SK-N-SH (cell line): ENCODE measurements around the gene KRTAP10-2. TPM values are rescaled to one million over a fixed set of nuclear protein-coding genes. Genes with fewer than 3 reads are reported as not detected.

ENCODE experiments used
- CTCF ChIA-PET: fragments of 300-600, 350-600 bp; formaldehyde crosslinking; extraction: SDS; loops from one replicate; lab custom pipeline; 2021; lab: Yijun Ruan, JAX
- POLR2A ChIA-PET: fragments of 350-600 bp; sonication (Branson Sonifier 250); formaldehyde crosslinking; extraction: SDS; loops from one replicate; lab custom pipeline; 2020; ENCODE audit warnings: antibody characterized with exemption, inconsistent platforms; lab: Yijun Ruan, JAX
- DNase-seq: peaks from one replicate; pipeline ENCODE4 v3.0.0; 2012
- H2AFZ ChIP-seq: fragments of 200-600 bp; sonication (generic); 2 replicates; pipeline ENCODE4 v1.8.1; 2016; ENCODE audit warnings: antibody characterized with exemption, mild to moderate bottlenecking, low read depth
- H3F3A ChIP-seq: fragments of 200-600 bp; sonication (generic); replicated peaks from 2 replicates; pipeline ENCODE3; 2016; ENCODE audit warnings: antibody characterized with exemption, mild to moderate bottlenecking; ENCODE audit not compliant: insufficient read depth
- H3K27ac ChIP-seq, 2 experiments: fragments of 200-500 bp in 1 of 2; fragments of 200-600 bp in 1 of 2; sonication (Bioruptor generic) in 1 of 2; sonication (generic), shearing (Covaris generic) in 1 of 2; 2 replicates each; pipeline versions ENCODE4 v1.5.1 to v1.6.1; 2014 to 2016; ENCODE audit warnings: low read depth in 2 of 2, inconsistent platforms in 1 of 2, low read length in 1 of 2, mild to moderate bottlenecking in 1 of 2, mixed read lengths in 1 of 2
- H3K27me3 ChIP-seq: fragments of 200-600 bp; sonication (generic), shearing (Covaris generic); 2 replicates; pipeline ENCODE4 v1.6.1; 2016; ENCODE audit warnings: mixed run types; ENCODE audit not compliant: insufficient read depth
- H3K36me3 ChIP-seq, 2 experiments: fragments of 200-500 bp in 1 of 2; fragments of 200-600 bp in 1 of 2; sonication (Bioruptor generic) in 1 of 2; sonication (generic) in 1 of 2; replicated peaks in 1 of 2; 2 replicates each; pipeline versions ENCODE3 to v1.5.1; 2014 to 2016; ENCODE audit warnings: low read length in 1 of 2, mild to moderate bottlenecking in 1 of 2; ENCODE audit not compliant: insufficient read depth in 2 of 2, control insufficient read depth in 1 of 2
- H3K4me1 ChIP-seq, 2 experiments: fragments of 200-500 bp in 1 of 2; fragments of 200-600 bp in 1 of 2; sonication (Bioruptor generic) in 1 of 2; sonication (generic), shearing (Covaris generic) in 1 of 2; 2 replicates each; pipeline versions ENCODE4 v1.5.1 to v1.6.1; 2014 to 2016; ENCODE audit warnings: low read depth in 1 of 2, low read length in 1 of 2, mixed run types in 1 of 2; ENCODE audit not compliant: insufficient read depth in 2 of 2, control insufficient read depth in 1 of 2
- H3K4me2 ChIP-seq: fragments of 200-600 bp; sonication (generic), shearing (Covaris generic); 2 replicates; pipeline ENCODE4 v1.6.1; 2017; ENCODE audit warnings: mixed run types
- H3K4me3 ChIP-seq, 2 experiments: fragments of 200-500 bp in 1 of 2; fragments of 200-600 bp in 1 of 2; sonication (Bioruptor generic) in 1 of 2; sonication (generic), shearing (Covaris generic) in 1 of 2; 2 replicates each; pipeline versions ENCODE4 v1.5.1 to v1.8.1; 2014 to 2016; ENCODE audit warnings: low read depth in 2 of 2, inconsistent platforms in 1 of 2, low read length in 1 of 2, mild to moderate bottlenecking in 1 of 2, mixed read lengths in 1 of 2, moderate library complexity in 1 of 2
- H3K79me2 ChIP-seq: fragments of 200-600 bp; sonication (generic); 2 replicates; pipeline ENCODE4 v1.8.1; 2017; ENCODE audit warnings: mild to moderate bottlenecking; ENCODE audit not compliant: insufficient read depth
- H3K9ac ChIP-seq: fragments of 200-600 bp; sonication (generic); 2 replicates; pipeline ENCODE4 v1.6.1; 2017; ENCODE audit warnings: mixed run types
- H3K9me2 ChIP-seq: fragments of 200-600 bp; sonication (generic); 2 replicates; pipeline ENCODE4 v1.6.1; 2017; ENCODE audit warnings: mixed run types
- H3K9me3 ChIP-seq: fragments of 200-600 bp; sonication (generic); 2 replicates; pipeline ENCODE4 v1.6.1; 2017; ENCODE audit warnings: mixed run types, mild to moderate bottlenecking, moderate library complexity
- H4K20me1 ChIP-seq: fragments of 200-600 bp; sonication (generic); 2 replicates; pipeline ENCODE4 v1.6.1; 2017; ENCODE audit warnings: mild to moderate bottlenecking, mixed run types; ENCODE audit not compliant: insufficient read depth
- CHD2 ChIP-seq: fragments of 150-350 bp; IDR thresholded peaks from 2 replicates; pipeline ENCODE4 v1.6.1; 2018; ENCODE audit warnings: low read length; ENCODE audit not compliant: partially characterized antibody
- ELF1 ChIP-seq: IDR thresholded peaks from 2 replicates; pipeline ENCODE4 v1.4.0; 2012
- EZH2phosphoT487 ChIP-seq: fragments of 200-600 bp; sonication (generic); IDR thresholded peaks from 2 replicates; pipeline ENCODE4 v1.6.1; 2017; ENCODE audit warnings: low read depth, mixed run types, mild to moderate bottlenecking, antibody characterized with exemption, moderate library complexity, borderline replicate concordance
- FOXM1 ChIP-seq: IDR thresholded peaks from 2 replicates; pipeline ENCODE4 v1.4.0; 2012; ENCODE audit warnings: low read depth, mild to moderate bottlenecking
- GABPA ChIP-seq: IDR thresholded peaks from 2 replicates; pipeline ENCODE4 v1.4.0; 2012; ENCODE audit warnings: low read depth, mild to moderate bottlenecking
- GATA2 ChIP-seq: sonication (generic); formaldehyde crosslinking; IDR thresholded peaks from 2 replicates; pipeline ENCODE4 v1.5.0; 2020; ENCODE audit warnings: mild to moderate bottlenecking, missing genetic modification reagents
- JUND ChIP-seq: IDR thresholded peaks from 2 replicates; pipeline ENCODE4 v1.4.0; 2012
- NFIC ChIP-seq: IDR thresholded peaks from 2 replicates; pipeline ENCODE4 v1.4.0; 2012; ENCODE audit warnings: borderline replicate concordance
- NRF1 ChIP-seq: IDR thresholded peaks from 2 replicates; pipeline ENCODE4 v1.6.1; 2012; ENCODE audit warnings: low read depth, mild to moderate bottlenecking, low read length
- POLR2AphosphoS5 ChIP-seq: IDR thresholded peaks from 2 replicates; pipeline ENCODE4 v1.6.1; 2012; ENCODE audit warnings: low read depth, low read length
- RAD21 ChIP-seq: IDR thresholded peaks from 2 replicates; pipeline ENCODE4 v1.6.1; 2012; ENCODE audit warnings: mild to moderate bottlenecking, low read length
- RCOR1 ChIP-seq: fragments of 150-350 bp; IDR thresholded peaks from 2 replicates; pipeline ENCODE4 v1.6.1; 2017; ENCODE audit warnings: antibody characterized with exemption, low read length
- SIN3A ChIP-seq: IDR thresholded peaks from 2 replicates; pipeline ENCODE4 v1.6.1; 2012; ENCODE audit warnings: low read depth, mild to moderate bottlenecking, low read length, moderate library complexity, borderline replicate concordance
- TAF1 ChIP-seq: IDR thresholded peaks from 2 replicates; pipeline ENCODE4 v1.6.1; 2012; ENCODE audit warnings: low read depth, mild to moderate bottlenecking, low read length, moderate library complexity, borderline replicate concordance
- TCF12 ChIP-seq: IDR thresholded peaks from 2 replicates; pipeline ENCODE4 v1.4.0; 2012
- YY1 ChIP-seq: IDR thresholded peaks from 2 replicates; pipeline ENCODE4 v1.4.0; 2012; ENCODE audit warnings: low read depth, mild to moderate bottlenecking
- WGBS: methylation state at CpG from one replicate; pipeline ENCODE4 v1.1.6; 2017; ENCODE audit warnings: low lambda C conversion rate; 5-methylcytosine and 5-hydroxymethylcytosine counted together
- polyA plus RNA-seq, 3 experiments: library from polyadenylated mRNA; depleted of rRNA; stranded (reverse); fragments of >200 nt; gene quantifications; 2 replicates each; pipeline ENCODE4 v1.2.3, GENCODE V29; 2012
- TF ChIP-seq, protein P1 (sequence below): fragments of 200-600 bp; sonication (generic); IDR thresholded peaks from 2 replicates; pipeline ENCODE4 v1.6.1; 2017; ENCODE audit warnings: antibody characterized with exemption, mild to moderate bottlenecking, moderate library complexity
- TF ChIP-seq, protein P2 (sequence below): IDR thresholded peaks from 2 replicates; pipeline ENCODE4 v1.4.0; 2012; ENCODE audit warnings: low read depth, borderline replicate concordance
- TF ChIP-seq, protein P3 (sequence below): fragments of 150-350 bp; IDR thresholded peaks from 2 replicates; pipeline ENCODE4 v1.6.1; 2017; ENCODE audit warnings: antibody characterized with exemption, low read length, low read depth, borderline replicate concordance
- TF ChIP-seq, protein P4 (sequence below): IDR thresholded peaks from 2 replicates; pipeline ENCODE4; 2012
- TF ChIP-seq, protein P5 (sequence below): fragments of 150-350 bp; IDR thresholded peaks from 2 replicates; pipeline ENCODE4 v1.6.1; 2016; ENCODE audit warnings: mild to moderate bottlenecking, low read depth, low read length

Gene KRTAP10-2
- polyA plus RNA-seq, 1 of the 3 experiments (the other 2 are of a cell fraction), result not detected

DNA sequence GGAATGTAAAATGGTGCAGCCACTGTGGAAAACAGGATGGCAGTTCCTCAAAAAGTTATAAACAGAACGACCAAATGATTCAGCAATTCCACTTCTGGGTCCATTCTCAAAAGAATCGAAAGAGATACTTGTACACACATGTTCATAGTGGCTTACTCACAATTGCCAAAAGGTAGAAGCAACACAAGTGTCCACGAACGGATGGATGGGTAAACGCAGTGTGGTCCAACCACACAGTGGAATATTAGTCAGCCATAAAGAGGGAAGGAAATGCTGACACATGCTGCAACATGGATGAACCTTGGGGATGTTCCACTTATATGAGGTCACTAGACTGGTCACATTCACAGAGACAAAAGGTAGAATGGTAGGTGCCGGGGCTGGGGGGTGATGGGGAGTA, 16.6 kb downstream of the KRTAP10-2 start:
- H3F3A ChIP-seq, result no peaks in the 10 kb centered on the region
- POLR2A ChIA-PET, result no interaction called here
- no peak overlapping the region for H3K4me3 ChIP-seq
- no peak overlapping the region for H3K27ac ChIP-seq
- TF ChIP-seq RAD21, result no peak
- TF ChIP-seq YY1, result no peak
- TF ChIP-seq, protein P1, sequence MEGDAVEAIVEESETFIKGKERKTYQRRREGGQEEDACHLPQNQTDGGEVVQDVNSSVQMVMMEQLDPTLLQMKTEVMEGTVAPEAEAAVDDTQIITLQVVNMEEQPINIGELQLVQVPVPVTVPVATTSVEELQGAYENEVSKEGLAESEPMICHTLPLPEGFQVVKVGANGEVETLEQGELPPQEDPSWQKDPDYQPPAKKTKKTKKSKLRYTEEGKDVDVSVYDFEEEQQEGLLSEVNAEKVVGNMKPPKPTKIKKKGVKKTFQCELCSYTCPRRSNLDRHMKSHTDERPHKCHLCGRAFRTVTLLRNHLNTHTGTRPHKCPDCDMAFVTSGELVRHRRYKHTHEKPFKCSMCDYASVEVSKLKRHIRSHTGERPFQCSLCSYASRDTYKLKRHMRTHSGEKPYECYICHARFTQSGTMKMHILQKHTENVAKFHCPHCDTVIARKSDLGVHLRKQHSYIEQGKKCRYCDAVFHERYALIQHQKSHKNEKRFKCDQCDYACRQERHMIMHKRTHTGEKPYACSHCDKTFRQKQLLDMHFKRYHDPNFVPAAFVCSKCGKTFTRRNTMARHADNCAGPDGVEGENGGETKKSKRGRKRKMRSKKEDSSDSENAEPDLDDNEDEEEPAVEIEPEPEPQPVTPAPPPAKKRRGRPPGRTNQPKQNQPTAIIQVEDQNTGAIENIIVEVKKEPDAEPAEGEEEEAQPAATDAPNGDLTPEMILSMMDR, result no peak
- TF ChIP-seq NRF1, result no peak
- TF ChIP-seq EZH2phosphoT487, result no peak
- no peak for TF ChIP-seq TAF1
- TF ChIP-seq, all 33 proteins: peak for 0
- Histone ChIP-seq H3K4me1 (no peaks in the 10 kb centered on the region; a peak in 1 of 4 replicates), H3K27me3 (peaks cover 35% of the 10 kb centered on the region; the same call in 1 of the 2 replicates), H3K9me3 (no peaks in the 10 kb centered on the region), H3K9ac (no peak overlapping the region), H3K79me2 (no peaks in the 10 kb centered on the region), H3K9me2 (no peaks in the 10 kb centered on the region), H3K4me2 (no peak overlapping the region), H4K20me1 (no peaks in the 10 kb centered on the region), H3K36me3 (no peaks in the 10 kb centered on the region), H2AFZ (no peak overlapping the region)
- 59% methylated on average over 6 of the region's 6 CpGs for WGBS
- CTCF ChIA-PET, result interaction anchor here (1.3 kb wide), 1 partner anchor 265 kb away, joined by 3 read pairs; no protein-coding TSS in a partner anchor
- DNase-seq, result no peak

DNA sequence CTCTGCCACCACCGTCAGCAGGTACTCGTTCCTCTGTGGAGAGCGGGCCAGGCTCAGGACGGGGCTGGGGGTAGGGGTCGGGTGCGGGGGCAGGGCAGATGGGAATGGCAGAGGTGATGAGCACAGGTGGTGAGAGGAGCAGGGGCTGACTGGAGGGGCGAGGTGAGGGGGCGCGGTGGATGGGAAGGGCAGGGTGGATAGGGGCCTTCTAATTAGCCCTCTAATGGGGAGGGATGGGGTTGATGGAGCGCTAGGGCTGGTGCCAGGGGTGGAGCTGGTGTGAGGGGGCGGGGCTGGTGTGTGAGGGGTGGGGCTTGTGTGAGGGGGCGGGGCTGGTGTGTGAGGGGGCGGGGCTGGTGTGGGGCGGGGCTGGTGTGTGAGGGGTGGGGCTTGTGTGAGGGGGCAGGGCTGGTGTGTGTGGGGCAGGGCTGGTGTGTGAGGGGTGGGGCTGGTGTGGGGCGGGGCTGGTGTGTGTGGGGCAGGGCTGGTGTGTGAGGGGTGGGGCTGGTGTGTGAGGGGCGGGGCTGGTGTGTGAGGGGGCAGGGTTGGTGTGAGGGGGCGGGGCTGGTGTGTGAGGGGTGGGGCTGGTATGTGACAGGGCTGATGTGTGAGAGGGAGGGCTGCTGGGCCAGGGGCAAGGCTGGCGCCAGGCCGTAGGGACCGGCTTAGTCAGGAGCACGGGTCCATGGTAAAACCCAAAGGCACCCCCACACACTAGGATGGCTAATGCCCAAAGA, 17.2 kb downstream of the KRTAP10-2 start:
- Histone ChIP-seq H3K4me3 (no peak overlapping the region), H4K20me1 (no peaks in the 10 kb centered on the region), H3K4me1 (no peaks in the 10 kb centered on the region; a peak in 1 of 4 replicates), H3K27ac (no peak overlapping the region), H3K36me3 (no peaks in the 10 kb centered on the region), H3K79me2 (no peaks in the 10 kb centered on the region), H3K27me3 (peaks cover 35% of the 10 kb centered on the region; the same call in 1 of the 2 replicates), H3K9me2 (no peaks in the 10 kb centered on the region), H3K4me2 (no peak overlapping the region), H3F3A (no peaks in the 10 kb centered on the region), H3K9ac (no peak overlapping the region), H3K9me3 (no peaks in the 10 kb centered on the region), H2AFZ (no peak overlapping the region)
- POLR2A ChIA-PET, result no interaction called here
- DNase-seq, result peak; percentile 62
- TF ChIP-seq ELF1 (no peak), POLR2AphosphoS5 (no peak), TAF1 (no peak), RAD21 (no peak), GABPA (no peak), EZH2phosphoT487 (no peak), GATA2 (CRISPR knock-in tag) (no peak), SIN3A (no peak), NRF1 (no peak), FOXM1 (no peak), CHD2 (no peak), JUND (no peak), RCOR1 (no peak), TCF12 (no peak), NFIC (no peak)
- TF ChIP-seq, protein P2, sequence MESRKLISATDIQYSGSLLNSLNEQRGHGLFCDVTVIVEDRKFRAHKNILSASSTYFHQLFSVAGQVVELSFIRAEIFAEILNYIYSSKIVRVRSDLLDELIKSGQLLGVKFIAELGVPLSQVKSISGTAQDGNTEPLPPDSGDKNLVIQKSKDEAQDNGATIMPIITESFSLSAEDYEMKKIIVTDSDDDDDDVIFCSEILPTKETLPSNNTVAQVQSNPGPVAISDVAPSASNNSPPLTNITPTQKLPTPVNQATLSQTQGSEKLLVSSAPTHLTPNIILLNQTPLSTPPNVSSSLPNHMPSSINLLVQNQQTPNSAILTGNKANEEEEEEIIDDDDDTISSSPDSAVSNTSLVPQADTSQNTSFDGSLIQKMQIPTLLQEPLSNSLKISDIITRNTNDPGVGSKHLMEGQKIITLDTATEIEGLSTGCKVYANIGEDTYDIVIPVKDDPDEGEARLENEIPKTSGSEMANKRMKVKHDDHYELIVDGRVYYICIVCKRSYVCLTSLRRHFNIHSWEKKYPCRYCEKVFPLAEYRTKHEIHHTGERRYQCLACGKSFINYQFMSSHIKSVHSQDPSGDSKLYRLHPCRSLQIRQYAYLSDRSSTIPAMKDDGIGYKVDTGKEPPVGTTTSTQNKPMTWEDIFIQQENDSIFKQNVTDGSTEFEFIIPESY, result no peak
- TF ChIP-seq, protein P3, sequence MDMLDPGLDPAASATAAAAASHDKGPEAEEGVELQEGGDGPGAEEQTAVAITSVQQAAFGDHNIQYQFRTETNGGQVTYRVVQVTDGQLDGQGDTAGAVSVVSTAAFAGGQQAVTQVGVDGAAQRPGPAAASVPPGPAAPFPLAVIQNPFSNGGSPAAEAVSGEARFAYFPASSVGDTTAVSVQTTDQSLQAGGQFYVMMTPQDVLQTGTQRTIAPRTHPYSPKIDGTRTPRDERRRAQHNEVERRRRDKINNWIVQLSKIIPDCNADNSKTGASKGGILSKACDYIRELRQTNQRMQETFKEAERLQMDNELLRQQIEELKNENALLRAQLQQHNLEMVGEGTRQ, result no peak
- TF ChIP-seq, protein P4, sequence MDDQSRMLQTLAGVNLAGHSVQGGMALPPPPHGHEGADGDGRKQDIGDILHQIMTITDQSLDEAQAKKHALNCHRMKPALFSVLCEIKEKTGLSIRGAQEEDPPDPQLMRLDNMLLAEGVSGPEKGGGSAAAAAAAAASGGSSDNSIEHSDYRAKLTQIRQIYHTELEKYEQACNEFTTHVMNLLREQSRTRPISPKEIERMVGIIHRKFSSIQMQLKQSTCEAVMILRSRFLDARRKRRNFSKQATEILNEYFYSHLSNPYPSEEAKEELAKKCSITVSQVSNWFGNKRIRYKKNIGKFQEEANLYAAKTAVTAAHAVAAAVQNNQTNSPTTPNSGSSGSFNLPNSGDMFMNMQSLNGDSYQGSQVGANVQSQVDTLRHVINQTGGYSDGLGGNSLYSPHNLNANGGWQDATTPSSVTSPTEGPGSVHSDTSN, result no peak
- TF ChIP-seq, protein P5, sequence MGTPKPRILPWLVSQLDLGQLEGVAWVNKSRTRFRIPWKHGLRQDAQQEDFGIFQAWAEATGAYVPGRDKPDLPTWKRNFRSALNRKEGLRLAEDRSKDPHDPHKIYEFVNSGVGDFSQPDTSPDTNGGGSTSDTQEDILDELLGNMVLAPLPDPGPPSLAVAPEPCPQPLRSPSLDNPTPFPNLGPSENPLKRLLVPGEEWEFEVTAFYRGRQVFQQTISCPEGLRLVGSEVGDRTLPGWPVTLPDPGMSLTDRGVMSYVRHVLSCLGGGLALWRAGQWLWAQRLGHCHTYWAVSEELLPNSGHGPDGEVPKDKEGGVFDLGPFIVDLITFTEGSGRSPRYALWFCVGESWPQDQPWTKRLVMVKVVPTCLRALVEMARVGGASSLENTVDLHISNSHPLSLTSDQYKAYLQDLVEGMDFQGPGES, result no peak
- CTCF ChIA-PET, result no interaction called here
- 50% methylated on average over 16 of the region's 21 CpGs for WGBS
